Colonic mucosa (tissue), 4 donors: ENCODE data around the gene MOG. TPM values are rescaled to one million over a fixed set of nuclear protein-coding genes. Genes with fewer than 3 reads are reported as not detected.
"Not testable (repeated sequence)": the region's sequence is repeated elsewhere in the genome, so short reads cannot be mapped to it uniquely, and the experiment has no call there.

ENCODE experiments used
- DNase-seq: peaks from one replicate; pipeline ENCODE4 v3.0.0-alpha.2; 2020
- H3K27ac ChIP-seq: fragments of 200-600 bp; one replicate; pipeline ENCODE4 v1.8.0; 2021
- H3K27me3 ChIP-seq: fragments of 200-600 bp; one replicate; pipeline ENCODE4 v1.8.0; 2021
- H3K36me3 ChIP-seq: fragments of 200-600 bp; one replicate; pipeline ENCODE4 v1.8.0; 2021
- H3K4me1 ChIP-seq: fragments of 200-600 bp; one replicate; pipeline ENCODE4 v1.8.0; 2021; ENCODE audit warnings: mild to moderate bottlenecking
- H3K4me3 ChIP-seq: fragments of 200-600 bp; one replicate; pipeline ENCODE4 v1.8.0; 2021
- H3K9ac ChIP-seq, 2 donors: one replicate each; pipeline ENCODE4 v1.7.0; 2013; ENCODE audit warnings: control low read depth in 2 of 2, low read depth in 2 of 2, low read length in 2 of 2
- H3K9me3 ChIP-seq: fragments of 200-600 bp; one replicate; pipeline ENCODE4 v1.8.0; 2021
- CTCF ChIP-seq: fragments of 200-600 bp; IDR thresholded peaks from one replicate; pipeline ENCODE4 v1.8.0; 2022; ENCODE audit warnings: antibody characterized with exemption, mild to moderate bottlenecking
- intact Hi-C: fragments of 100-400 bp; cut with DNase I; formaldehyde crosslinking; loops from one replicate; pipeline ENCODE4 v1.14.1; 2022
- total RNA-seq, 2 donors: library from RNA; stranded (reverse); fragmentation: NEBNext Ultra II Directional in 1 of 2; extraction: Animal tissue kit (Norgen Biotek cat#: 25700) in 1 of 2; gene quantifications; one replicate each; pipeline ENCODE4 v1.2.1, GENCODE V29; 2021
- donor health status: healthy.
- donor health status: DM: no; HTN: no; CAD: no.
- donor health status: DM: no; HTN: no; CAD: no.

The MOG gene
- total RNA-seq, 2 donors from 2014 or later, result not detected

DNA sequence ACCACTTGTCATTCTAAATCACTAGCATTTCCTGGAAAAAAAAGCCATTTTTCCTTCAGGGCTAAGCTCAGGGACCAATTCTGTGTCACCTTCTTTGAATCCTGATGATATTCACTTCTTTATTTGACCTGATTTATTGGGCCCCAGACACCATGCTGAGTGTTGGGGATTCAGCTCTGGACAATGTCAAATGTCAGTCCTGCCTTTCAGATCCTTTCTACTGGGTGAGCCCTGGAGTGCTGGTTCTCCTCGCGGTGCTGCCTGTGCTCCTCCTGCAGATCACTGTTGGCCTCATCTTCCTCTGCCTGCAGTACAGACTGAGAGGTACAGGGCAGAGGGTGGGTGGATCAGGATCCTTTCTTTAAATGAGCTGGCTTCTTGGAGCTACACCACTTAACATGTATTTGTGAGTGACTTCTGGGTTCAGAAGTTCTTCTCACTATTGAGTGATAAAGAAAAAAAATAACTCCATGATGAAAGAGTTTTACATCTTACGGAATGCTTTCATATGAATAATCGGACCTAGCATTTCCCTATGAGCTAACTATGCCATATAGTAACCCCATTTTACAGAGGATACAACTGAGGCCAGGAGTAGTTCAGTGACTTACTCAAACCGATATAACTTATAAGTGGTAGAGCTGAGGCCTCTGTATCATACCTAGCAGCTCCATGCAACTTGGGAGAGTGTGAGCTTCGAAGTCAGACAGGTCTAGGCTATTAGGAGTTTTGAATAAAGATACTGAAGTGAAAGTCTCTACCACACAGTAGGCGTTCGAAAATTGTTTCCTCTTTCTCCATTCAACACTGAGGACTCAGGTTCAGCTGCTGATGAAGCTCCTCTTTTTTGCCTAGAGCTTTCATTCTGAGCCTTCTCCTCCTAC lies 9.3 kb downstream of the MOG start:
- Histone ChIP-seq H3K4me1 (no peaks in the 10 kb centered on the region), H3K9me3 (no peaks in the 10 kb centered on the region), H3K9ac (no peak overlapping the region), H3K4me3 (no peak overlapping the region), H3K27ac (no peak overlapping the region), H3K27me3 (no peaks in the 10 kb centered on the region), H3K36me3 (no peaks in the 10 kb centered on the region)
- DNase-seq, result no peak
- no peak for TF ChIP-seq CTCF
- intact Hi-C loops, result no loop called here

GRCh38 chr6:29666826-29667130 lies 9.9 kb downstream of the MOG start:
- intact Hi-C loops, result no loop called here
- no peak for DNase-seq
- Histone ChIP-seq H3K36me3 (no peaks in the 10 kb centered on the region), H3K27me3 (no peaks in the 10 kb centered on the region), H3K27ac (no peak overlapping the region), H3K9me3 (no peaks in the 10 kb centered on the region), H3K4me3 (no peak overlapping the region), H3K9ac (no peak overlapping the region), H3K4me1 (no peaks in the 10 kb centered on the region)
- TF ChIP-seq CTCF, result no peak

DNA sequence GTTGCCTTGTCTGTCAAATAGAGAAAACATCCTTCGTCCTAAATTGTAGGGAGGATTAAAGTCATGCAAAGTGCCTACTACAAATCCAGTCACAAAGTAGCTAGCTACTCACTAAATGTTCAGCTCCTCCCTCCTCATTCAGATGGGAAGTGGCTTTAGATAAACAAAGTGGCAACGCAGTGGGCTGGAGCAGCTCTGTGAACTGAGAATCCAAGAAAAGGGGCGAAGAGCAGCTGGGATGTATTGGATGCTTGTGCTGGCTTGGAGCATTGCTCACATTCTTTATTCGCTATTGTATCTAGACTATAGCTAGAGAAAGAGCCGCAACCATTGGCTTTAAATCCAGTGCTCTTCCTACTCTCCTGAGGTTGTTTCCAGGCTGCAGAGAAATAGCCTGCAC lies 10.3 kb downstream of the MOG start:
- no peak overlapping the region for H3K4me3 ChIP-seq

DNA sequence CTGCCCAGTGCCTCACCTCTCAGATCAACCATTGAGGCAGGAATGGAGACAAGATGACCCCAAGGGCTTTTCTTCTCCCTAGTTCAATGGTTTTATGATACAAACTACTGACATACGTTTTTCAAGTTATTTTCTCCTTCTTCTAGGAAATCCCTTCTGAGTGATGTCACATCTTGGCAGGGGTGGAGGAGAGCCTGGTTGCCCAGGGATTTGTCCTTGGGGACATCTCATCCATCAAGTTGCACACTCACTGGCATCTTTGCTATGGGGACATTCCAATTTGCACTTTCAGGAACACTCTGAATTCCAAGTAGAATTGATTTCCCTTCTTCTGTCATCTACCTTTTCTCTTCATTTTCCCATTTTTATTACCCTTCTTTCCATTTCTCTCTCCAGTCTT lies 14.1 kb downstream of the MOG start:
- no peak overlapping the region for H3K4me3 ChIP-seq
- no peaks in the 10 kb centered on the region for H3K27me3 ChIP-seq
- H3K27ac ChIP-seq, result no peak overlapping the region
- H3K9ac ChIP-seq, result no peak overlapping the region
- DNase-seq, result no peak
- no peaks in the 10 kb centered on the region for H3K9me3 ChIP-seq
- H3K4me1 ChIP-seq, result no peaks in the 10 kb centered on the region
- TF ChIP-seq CTCF, result no peak
- H3K36me3 ChIP-seq, result no peaks in the 10 kb centered on the region
- intact Hi-C loops, result no loop called here

More for the DNA sequence above, 10.3 kb downstream of the MOG start:
- Histone ChIP-seq H3K9me3 (no peaks in the 10 kb centered on the region), H3K4me1 (no peaks in the 10 kb centered on the region), H3K27me3 (no peaks in the 10 kb centered on the region), H3K9ac (no peak overlapping the region), H3K27ac (no peak overlapping the region), H3K36me3 (no peaks in the 10 kb centered on the region)
- DNase-seq, result no peak
- TF ChIP-seq CTCF, result no peak
- intact Hi-C loops, result no loop called here

DNA sequence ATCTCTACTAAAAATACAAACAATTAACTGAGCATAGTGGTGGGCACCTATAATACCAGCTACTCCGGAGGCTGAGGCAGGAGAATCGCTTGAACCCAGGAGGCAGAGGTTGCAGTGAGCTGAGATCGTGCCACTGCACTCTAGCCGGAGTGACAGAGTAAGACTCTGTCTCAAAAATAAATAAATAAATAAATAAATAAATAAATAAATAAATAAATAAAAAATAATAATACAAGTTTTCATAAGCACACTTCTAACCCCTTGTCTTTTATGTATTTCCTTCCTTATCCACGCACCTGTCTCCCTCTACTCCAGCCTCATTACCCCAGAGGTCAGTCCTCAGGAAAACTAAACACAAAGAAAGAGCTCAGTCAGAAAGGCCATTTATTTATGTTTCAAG lies 15.2 kb downstream of the MOG start:
- H3K4me3 ChIP-seq, H3K36me3 ChIP-seq, DNase-seq, intact Hi-C loops, H3K27me3 ChIP-seq, H3K27ac ChIP-seq, H3K4me1 ChIP-seq, H3K9me3 ChIP-seq, H3K9ac ChIP-seq: not testable (repeated sequence)

DNA sequence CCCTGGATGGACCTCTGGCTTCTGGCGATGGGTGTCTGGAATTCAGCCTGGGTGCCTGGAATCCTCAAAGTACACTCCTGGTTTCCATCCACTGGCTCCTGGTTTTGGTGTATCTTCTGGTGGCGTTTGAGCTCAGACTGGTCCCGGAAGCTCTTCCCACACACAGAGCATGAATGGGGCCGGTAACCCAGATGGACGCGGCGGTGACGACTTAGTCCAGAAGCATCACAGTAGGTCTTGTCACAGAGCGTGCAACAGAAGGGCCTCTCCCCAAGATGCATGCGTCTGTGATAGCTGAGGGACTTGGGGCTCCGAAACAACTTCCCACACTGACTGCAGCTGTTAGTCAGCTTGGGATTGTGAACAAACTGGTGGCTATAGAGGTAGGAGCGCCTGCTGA lies 16.3 kb downstream of the MOG start:
- Histone ChIP-seq H3K9me3 (no peaks in the 10 kb centered on the region), H3K27ac (no peak overlapping the region), H3K4me1 (no peaks in the 10 kb centered on the region), H3K36me3 (no peaks in the 10 kb centered on the region), H3K27me3 (no peaks in the 10 kb centered on the region), H3K9ac (no peak overlapping the region), H3K4me3 (no peak overlapping the region)
- intact Hi-C loops, result no loop called here
- no peak for TF ChIP-seq CTCF
- DNase-seq, result no peak
